Activated T-helper 1 cell treated with anti-CD3 and anti-CD28 coated beads, Interleukin-12 subunit alpha, Interleukin-12 subunit beta, Interleukin-2, Interleukin-4 antibody, amounts not matched to agents 30 ng/mL and 10 ng/mL and 1 ng/mL, durations not matched to agents 14 hours and 24 hours and 36 hours (primary cell): ENCODE measurements around the gene GRB10. TPM values are rescaled to one million over a fixed set of nuclear protein-coding genes. Genes with fewer than 3 reads are reported as not detected.

Experiments used
- DNase-seq: peaks from one replicate; pipeline ENCODE4 v3.0.0; 2021; ENCODE audit warnings: low spot score
- H3K27ac Mint-ChIP-seq: one replicate; pipeline ENCODE4 v1.8.0; 2021; ENCODE audit warnings: mild to moderate bottlenecking, mixed read lengths
- H3K27me3 Mint-ChIP-seq: one replicate; pipeline ENCODE4 v1.8.0; 2022; ENCODE audit warnings: mild to moderate bottlenecking, moderate library complexity, mixed read lengths; ENCODE audit not compliant: insufficient read depth
- H3K36me3 Mint-ChIP-seq: one replicate; pipeline ENCODE4 v1.8.0; 2021; ENCODE audit warnings: low read depth, mixed read lengths
- H3K4me1 Mint-ChIP-seq: one replicate; pipeline ENCODE4 v1.8.0; 2021; ENCODE audit warnings: low read depth, mixed read lengths
- H3K4me3 Mint-ChIP-seq: one replicate; pipeline ENCODE4 v1.8.0; 2021; ENCODE audit warnings: mild to moderate bottlenecking, moderate library complexity, mixed read lengths
- H3K9me3 Mint-ChIP-seq: one replicate; pipeline ENCODE4 v1.8.0; 2021; ENCODE audit warnings: mixed read lengths
- intact Hi-C: fragments of 100-400 bp; cut with micrococcal nuclease; formaldehyde crosslinking; loops from one replicate; pipeline ENCODE4 v1.15.1; 2024
- total RNA-seq: library from RNA; stranded (reverse); gene quantifications from 2 replicates; pipeline ENCODE4 v1.2.3, GENCODE V29; 2022

Gene GRB10
- total RNA-seq, 1 donor from 2014 or later: 2.8 TPM

DNA sequence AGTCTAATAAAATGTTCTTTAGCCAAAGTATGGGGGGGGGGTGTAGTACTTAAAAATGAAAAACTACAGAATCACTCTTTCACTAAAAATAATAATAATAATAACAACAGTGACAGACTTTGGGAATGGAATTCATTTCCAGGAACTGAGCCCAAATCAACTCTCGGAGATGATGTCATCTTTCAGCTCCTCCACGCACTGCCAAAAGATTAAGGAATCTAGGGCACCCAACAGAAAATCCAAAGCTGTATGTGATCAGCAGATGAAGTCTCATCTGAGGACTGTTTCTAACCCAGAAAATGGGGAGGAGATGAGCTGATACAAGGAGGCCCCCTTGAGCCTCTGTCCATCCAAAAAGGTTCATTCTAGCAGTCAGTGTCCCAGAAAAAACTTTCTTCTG is 54.5 kb downstream of the GRB10 start:
- no peak for DNase-seq
- no peaks in the 10 kb centered on the region for H3K9me3 Mint-ChIP-seq
- peaks cover 5% of the 10 kb centered on the region for H3K4me1 Mint-ChIP-seq
- no peak overlapping the region for H3K4me3 Mint-ChIP-seq
- intact Hi-C loops: no loop called here
- H3K36me3 Mint-ChIP-seq: no peaks in the 10 kb centered on the region
- H3K27me3 Mint-ChIP-seq: no peaks in the 10 kb centered on the region
- H3K27ac Mint-ChIP-seq: no peak overlapping the region

- H3K27me3 Mint-ChIP-seq: no peaks in the 10 kb centered on the region
- H3K9me3 Mint-ChIP-seq: no peaks in the 10 kb centered on the region
- no peak for DNase-seq
- peaks cover 5% of the 10 kb centered on the region for H3K4me1 Mint-ChIP-seq
- H3K36me3 Mint-ChIP-seq: no peaks in the 10 kb centered on the region
- H3K27ac Mint-ChIP-seq: no peak overlapping the region
- H3K4me3 Mint-ChIP-seq: no peak overlapping the region
- intact Hi-C loops: no loop called here
Measured at GRCh38 chr7:50727711-50728110, 55.0 kb downstream of the GRB10 start.

DNA sequence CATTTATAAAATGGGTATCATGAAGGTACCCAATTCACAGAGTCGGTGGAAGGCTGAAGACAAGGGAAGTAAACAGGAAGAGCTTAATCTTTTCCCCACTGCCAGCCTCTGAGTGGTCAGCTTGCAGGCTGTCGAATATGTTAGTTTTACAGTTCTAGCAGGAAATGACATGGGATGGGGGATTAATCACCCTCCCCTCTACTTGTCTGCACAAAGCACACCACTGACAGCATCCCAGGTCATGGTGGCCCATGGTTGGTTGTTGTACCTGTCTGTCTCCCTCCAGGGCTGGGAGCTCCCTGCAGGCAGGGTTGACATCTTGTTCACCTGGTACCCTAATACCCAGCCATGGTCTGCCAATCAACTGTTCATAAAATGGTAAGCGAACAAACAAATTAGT is 55.6 kb downstream of the GRB10 start:
- no peak overlapping the region for H3K27ac Mint-ChIP-seq
- no peak overlapping the region for H3K4me3 Mint-ChIP-seq
- intact Hi-C loops: no loop called here
- H3K27me3 Mint-ChIP-seq: no peaks in the 10 kb centered on the region
- H3K4me1 Mint-ChIP-seq: peaks cover 5% of the 10 kb centered on the region
- no peaks in the 10 kb centered on the region for H3K9me3 Mint-ChIP-seq
- H3K36me3 Mint-ChIP-seq: no peaks in the 10 kb centered on the region
- no peak for DNase-seq

GRCh38 chr7:50725774-50726173 is 56.9 kb downstream of the GRB10 start:
- intact Hi-C loops: no loop called here
- H3K4me1 Mint-ChIP-seq: peaks cover 5% of the 10 kb centered on the region
- no peaks in the 10 kb centered on the region for H3K27me3 Mint-ChIP-seq
- no peaks in the 10 kb centered on the region for H3K9me3 Mint-ChIP-seq
- H3K36me3 Mint-ChIP-seq: no peaks in the 10 kb centered on the region
- no peak for DNase-seq
- no peak overlapping the region for H3K4me3 Mint-ChIP-seq
- no peak overlapping the region for H3K27ac Mint-ChIP-seq

DNA sequence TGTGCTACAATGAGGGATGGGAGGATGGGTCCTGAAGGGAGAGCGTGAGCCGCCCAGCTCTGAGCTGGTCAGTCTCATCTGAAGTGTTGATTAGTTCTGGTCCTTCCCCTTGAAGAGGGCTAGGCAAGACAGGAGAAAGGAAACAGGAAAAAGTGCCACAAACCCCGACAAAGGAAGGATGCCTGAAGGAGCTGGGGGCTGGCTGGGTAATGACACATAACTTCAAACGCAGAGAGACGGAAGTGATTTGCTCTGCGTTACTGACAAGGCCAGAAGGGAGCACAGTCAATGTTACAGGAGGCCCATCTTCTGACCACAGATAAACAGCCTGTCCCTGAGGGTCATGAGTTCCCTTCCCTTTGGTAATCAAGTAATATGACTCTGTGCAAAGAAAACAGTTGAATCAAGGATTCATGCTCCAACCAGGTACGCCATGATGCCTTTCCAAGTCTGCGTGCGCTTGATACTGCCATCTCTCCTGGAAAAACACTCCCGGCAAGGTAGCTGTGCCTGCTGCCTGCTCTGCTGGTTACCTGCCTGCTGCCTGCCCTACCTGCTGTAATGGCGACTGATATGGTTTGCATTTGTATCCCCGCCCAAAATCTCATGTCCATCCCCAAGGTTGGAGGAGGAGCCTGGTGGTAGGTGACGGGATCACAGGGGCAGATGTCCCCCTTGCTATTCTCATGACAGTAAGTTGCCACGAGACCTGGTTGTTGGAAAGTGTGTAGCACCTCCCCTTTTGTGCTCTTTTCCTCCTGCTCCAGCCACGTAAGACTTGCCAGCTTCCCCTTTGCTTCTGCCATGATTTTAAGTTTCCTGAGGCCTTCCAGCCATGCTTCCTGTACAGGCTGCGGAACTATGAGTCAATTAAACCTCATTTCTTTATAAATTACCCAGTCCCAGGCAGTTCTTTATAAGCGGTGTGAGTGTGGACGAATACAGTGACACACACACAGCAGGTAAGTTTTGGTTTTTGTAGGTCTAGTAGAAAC is 57.9 kb downstream of the GRB10 start:
- no peak for DNase-seq
- Mint-ChIP-seq H3K36me3 (no peaks in the 10 kb centered on the region), H3K27ac (no peak overlapping the region), H3K4me1 (peaks cover 5% of the 10 kb centered on the region), H3K27me3 (no peaks in the 10 kb centered on the region), H3K4me3 (no peak overlapping the region), H3K9me3 (no peaks in the 10 kb centered on the region)
- intact Hi-C loops: no loop called here

DNA sequence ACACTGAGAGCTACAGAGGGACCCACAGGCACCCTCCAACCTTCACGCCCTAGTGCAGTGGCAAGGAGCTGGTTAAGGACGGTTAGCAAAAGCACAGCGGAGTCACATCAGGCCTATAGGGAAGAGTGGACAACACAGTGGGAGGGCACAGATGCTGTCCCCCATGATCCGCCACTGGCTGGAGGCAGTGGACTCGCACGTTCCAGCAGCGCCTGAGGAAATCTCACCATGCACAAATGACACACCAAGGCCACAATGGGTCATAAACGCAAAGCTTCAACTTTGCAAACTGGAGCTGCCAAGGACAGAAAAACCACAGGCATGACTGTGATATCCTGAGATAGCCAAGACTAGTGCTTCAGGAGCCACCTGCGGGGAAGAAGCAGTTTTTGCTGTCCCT is 58.8 kb downstream of the GRB10 start:
- intact Hi-C loops: no loop called here
- DNase-seq: no peak
- Mint-ChIP-seq H3K9me3 (no peaks in the 10 kb centered on the region), H3K4me1 (peaks cover 5% of the 10 kb centered on the region), H3K36me3 (no peaks in the 10 kb centered on the region), H3K27ac (no peak overlapping the region), H3K4me3 (no peak overlapping the region), H3K27me3 (no peaks in the 10 kb centered on the region)

GRCh38 chr7:50723173-50723572 is 59.5 kb downstream of the GRB10 start:
- intact Hi-C loops: no loop called here
- Mint-ChIP-seq H3K27ac (no peak overlapping the region), H3K27me3 (no peaks in the 10 kb centered on the region), H3K4me3 (no peak overlapping the region), H3K36me3 (no peaks in the 10 kb centered on the region), H3K4me1 (peaks cover 5% of the 10 kb centered on the region), H3K9me3 (no peaks in the 10 kb centered on the region)
- no peak for DNase-seq

DNA sequence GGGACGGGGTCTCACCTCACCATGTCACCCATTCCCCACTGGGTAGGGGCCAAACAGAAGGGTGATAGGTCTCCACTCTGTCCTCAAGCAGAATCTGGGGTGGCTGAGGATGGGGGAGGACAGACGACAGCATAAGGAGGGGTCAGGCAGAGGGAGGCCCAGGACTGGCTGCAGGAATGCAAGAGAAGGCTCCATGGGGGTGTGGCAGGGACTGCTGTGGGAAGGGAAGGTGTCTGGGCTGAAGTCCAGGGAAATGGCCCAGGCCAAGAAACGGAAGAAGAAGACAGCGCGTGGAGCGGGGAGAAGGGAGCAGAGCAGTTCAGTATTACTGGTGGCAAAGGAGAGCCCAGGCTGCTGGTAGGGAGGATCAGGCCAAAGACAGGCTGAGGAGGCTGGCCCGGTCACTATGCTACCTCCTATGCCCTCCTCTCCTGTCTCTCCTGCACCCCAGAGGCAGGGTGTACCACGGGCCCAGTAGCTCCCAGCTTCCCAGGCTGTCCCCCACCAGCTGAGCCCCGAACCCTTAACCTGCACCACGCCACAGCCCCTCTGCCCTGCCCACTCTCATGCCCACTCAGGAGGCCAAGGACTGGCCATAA is 60.9 kb downstream of the GRB10 start:
- intact Hi-C loops: no loop called here
- Mint-ChIP-seq H3K27ac (no peak overlapping the region), H3K9me3 (no peaks in the 10 kb centered on the region), H3K36me3 (no peaks in the 10 kb centered on the region), H3K4me1 (peaks cover 5% of the 10 kb centered on the region), H3K4me3 (no peak overlapping the region), H3K27me3 (no peaks in the 10 kb centered on the region)
- DNase-seq: no peak

DNA sequence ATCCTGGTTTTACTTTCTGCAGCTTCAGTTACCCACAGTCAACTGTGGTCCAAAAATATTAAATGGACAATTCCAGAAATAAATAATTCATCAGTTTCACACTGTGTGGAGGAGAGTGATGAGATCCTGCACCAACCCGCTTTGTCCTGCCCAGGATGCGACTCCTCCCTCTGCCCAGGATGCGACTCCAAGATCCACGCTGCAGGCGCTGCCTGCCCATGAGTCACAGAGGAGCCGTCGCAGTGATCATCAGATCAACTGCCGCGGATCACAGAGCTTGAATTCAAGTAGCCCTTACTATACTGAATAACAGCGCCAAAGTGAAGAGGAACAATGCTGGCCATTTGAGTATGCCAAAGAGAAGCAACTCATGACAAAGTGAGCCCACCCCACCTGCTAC is 61.5 kb downstream of the GRB10 start:
- Mint-ChIP-seq H3K4me3 (no peak overlapping the region), H3K9me3 (no peaks in the 10 kb centered on the region), H3K27ac (no peak overlapping the region), H3K4me1 (peaks cover 5% of the 10 kb centered on the region), H3K36me3 (no peaks in the 10 kb centered on the region), H3K27me3 (no peaks in the 10 kb centered on the region)
- intact Hi-C loops: no loop called here
- DNase-seq: no peak

- H3K9me3 Mint-ChIP-seq: no peaks in the 10 kb centered on the region
- no peaks in the 10 kb centered on the region for H3K27me3 Mint-ChIP-seq
- DNase-seq: no peak
- peaks cover 5% of the 10 kb centered on the region for H3K4me1 Mint-ChIP-seq
- H3K4me3 Mint-ChIP-seq: no peak overlapping the region
- intact Hi-C loops: no loop called here
- H3K36me3 Mint-ChIP-seq: no peaks in the 10 kb centered on the region
- no peak overlapping the region for H3K27ac Mint-ChIP-seq
Measured at GRCh38 chr7:50720295-50720694, 62.4 kb downstream of the GRB10 start.

DNA sequence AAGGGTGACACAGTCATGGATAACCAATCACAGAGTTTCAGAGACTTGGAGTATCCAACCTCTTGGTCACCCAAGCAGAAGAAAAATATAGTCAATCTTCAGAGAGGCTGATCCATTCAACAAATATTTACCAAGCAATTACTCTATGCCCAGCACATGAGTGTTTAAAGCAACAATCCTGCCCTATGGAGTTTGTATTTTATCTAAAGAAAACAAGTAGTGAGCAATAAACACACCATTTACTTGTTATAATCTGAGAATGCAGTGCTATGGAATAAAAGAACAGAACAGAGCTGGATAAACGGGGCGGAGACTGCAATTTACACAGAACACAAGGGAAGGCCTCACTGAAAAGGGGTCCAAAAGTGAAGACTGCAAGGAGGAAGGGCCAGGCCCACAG is 63.8 kb downstream of the GRB10 start:
- no peak for DNase-seq
- intact Hi-C loops: no loop called here
- Mint-ChIP-seq H3K9me3 (no peaks in the 10 kb centered on the region), H3K27me3 (no peaks in the 10 kb centered on the region), H3K4me1 (no peaks in the 10 kb centered on the region), H3K27ac (no peak overlapping the region), H3K4me3 (no peak overlapping the region), H3K36me3 (no peaks in the 10 kb centered on the region)

GRCh38 chr7:50718311-50718710 is 64.4 kb downstream of the GRB10 start:
- no peaks in the 10 kb centered on the region for H3K27me3 Mint-ChIP-seq
- intact Hi-C loops: no loop called here
- H3K4me1 Mint-ChIP-seq: no peaks in the 10 kb centered on the region
- no peak overlapping the region for H3K27ac Mint-ChIP-seq
- no peak overlapping the region for H3K4me3 Mint-ChIP-seq
- no peak for DNase-seq
- no peaks in the 10 kb centered on the region for H3K36me3 Mint-ChIP-seq
- no peaks in the 10 kb centered on the region for H3K9me3 Mint-ChIP-seq

GRCh38 chr7:50717181-50717580 is 65.5 kb downstream of the GRB10 start:
- no peak overlapping the region for H3K4me3 Mint-ChIP-seq
- H3K9me3 Mint-ChIP-seq: no peaks in the 10 kb centered on the region
- H3K27ac Mint-ChIP-seq: no peak overlapping the region
- no peak for DNase-seq
- no peaks in the 10 kb centered on the region for H3K27me3 Mint-ChIP-seq
- H3K36me3 Mint-ChIP-seq: no peaks in the 10 kb centered on the region
- H3K4me1 Mint-ChIP-seq: peaks cover 5% of the 10 kb centered on the region
- intact Hi-C loops: no loop called here
